ENCODE measurements around the gene C13orf46. TPM values are rescaled to one million over a fixed set of nuclear protein-coding genes. Genes with fewer than 3 reads are reported as not detected.

The C13orf46 gene
- total RNA-seq, 5 donors from 2014 or later (not counting 1 experiment from before 2014, with no cell fraction given), result 18.4 to 33.9 (median 25.3) TPM

DNA sequence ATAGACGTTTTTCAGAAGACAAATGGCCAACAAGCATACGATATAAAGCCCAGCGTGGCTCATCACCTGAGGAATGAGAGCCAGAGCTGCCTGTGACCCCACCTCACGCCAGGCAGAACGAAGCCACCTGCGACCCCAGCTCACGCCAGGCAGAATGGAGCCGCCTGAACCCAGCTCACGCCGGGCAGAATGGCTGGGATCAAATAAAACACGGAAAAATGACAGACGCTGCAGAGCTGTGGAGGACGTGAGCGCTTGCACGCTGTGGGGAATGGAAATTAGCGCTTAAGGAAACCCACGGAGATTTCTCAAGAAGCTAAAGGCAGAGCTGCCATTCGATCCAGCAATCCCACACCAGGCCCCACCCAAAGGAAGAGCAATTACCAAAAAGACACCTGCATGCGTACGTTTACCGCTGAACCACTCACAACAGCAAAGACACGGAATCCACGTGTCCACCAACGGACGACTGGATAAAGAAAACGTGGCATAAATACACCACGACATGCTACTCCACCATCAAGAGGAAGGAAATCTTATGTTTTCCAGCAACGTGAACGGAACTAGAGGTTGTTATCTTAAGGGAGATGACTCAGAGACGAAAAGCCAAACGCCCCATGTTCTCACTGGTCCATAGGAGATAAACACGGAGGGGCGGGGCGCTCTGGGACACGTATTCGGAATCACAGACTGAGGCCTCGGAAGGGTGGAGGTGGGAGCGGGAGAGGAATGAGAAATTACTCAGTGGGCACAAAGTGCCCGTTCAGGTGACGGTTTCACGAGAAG lies 30.7 kb upstream of the C13orf46 start:
- Mint-ChIP-seq H3K27ac (no peak overlapping the region), H3K9me3 (no peaks in the 10 kb centered on the region), H3K4me3 (peak overlapping the region in 1 of 3 donors; percentile 32), H3K27me3 (no peaks in the 10 kb centered on the region), H3K4me1 (no peaks in the 10 kb centered on the region), H3K36me3 (peaks cover 36% of the 10 kb centered on the region)
- ChIA-PET POLR2A (no interaction called here), CTCF (no interaction called here)
- Histone ChIP-seq H3K36me3 (ENCODE audit: control insufficient read depth in 2 of 2, extremely low read depth in 1 of 2, insufficient read depth in 1 of 2, low read length in 1 of 2) (peaks cover 17 to 62% of the 10 kb centered on the region in 2 donors), H3K27ac (ENCODE audit: low read length) (no peak overlapping the region), H3K27me3 (replicated peaks in 1 of 2; ENCODE audit: control insufficient read depth in 2 of 2, extremely low read depth in 1 of 2, insufficient read depth in 2 of 2, low read length in 1 of 2) (no peaks in the 10 kb centered on the region), H3K4me1 (ENCODE audit: control insufficient read depth in 1 of 2, extremely low read depth in 1 of 2, insufficient read depth in 2 of 2, low read length in 2 of 2) (peaks cover 0 to 3% of the 10 kb centered on the region in 2 experiments), H3K9me3 (no peaks in the 10 kb centered on the region), H3K4me3 (ENCODE audit: control insufficient read depth in 1 of 2, extremely low read depth in 1 of 2, low read length in 1 of 2) (no peak overlapping the region)
- DNase-seq, result no peak
- ATAC-seq (replicated peaks in 1 of 4), result no peak
- WGBS (ENCODE audit: insufficient coverage), result 88% methylated on average over 10 of the region's 41 CpGs

GRCh38 chr13:114002771-114003321 lies 29.0 kb upstream of the C13orf46 start:
- H3K27ac Mint-ChIP-seq, result no peak overlapping the region
- CTCF ChIA-PET, result no interaction called here
- Histone ChIP-seq H3K36me3 (ENCODE audit: control insufficient read depth in 2 of 2, extremely low read depth in 1 of 2, insufficient read depth in 1 of 2, low read length in 1 of 2) (peaks cover 31 to 70% of the 10 kb centered on the region in 2 donors), H3K27me3 (replicated peaks in 1 of 2; ENCODE audit: control insufficient read depth in 2 of 2, extremely low read depth in 1 of 2, insufficient read depth in 2 of 2, low read length in 1 of 2) (no peaks in the 10 kb centered on the region), H3K9me3 (no peaks in the 10 kb centered on the region), H3K4me1 (ENCODE audit: control insufficient read depth in 1 of 2, extremely low read depth in 1 of 2, insufficient read depth in 2 of 2, low read length in 2 of 2) (no peaks in the 10 kb centered on the region), H3K4me3 (ENCODE audit: control insufficient read depth in 1 of 2, extremely low read depth in 1 of 2, low read length in 1 of 2) (no peak overlapping the region), H3K27ac (ENCODE audit: low read length) (no peak overlapping the region)
- WGBS (ENCODE audit: insufficient coverage), result 98% methylated on average over 22 of the region's 24 CpGs
- ATAC-seq (replicated peaks in 1 of 4) (peak in 1 of 4 experiments; percentile 14), DNase-seq (no peak)
- no peaks in the 10 kb centered on the region for H3K27me3 Mint-ChIP-seq
- H3K4me3 Mint-ChIP-seq, result no peak overlapping the region
- no peaks in the 10 kb centered on the region for H3K4me1 Mint-ChIP-seq
- H3K9me3 Mint-ChIP-seq, result no peaks in the 10 kb centered on the region
- POLR2A ChIA-PET, result no interaction called here
- H3K36me3 Mint-ChIP-seq, result peaks cover 37% of the 10 kb centered on the region

GRCh38 chr13:114002009-114002544 lies 28.2 kb upstream of the C13orf46 start:
- H3K4me3 ChIP-seq (ENCODE audit: control insufficient read depth in 1 of 2, extremely low read depth in 1 of 2, low read length in 1 of 2), result no peak overlapping the region
- ChIA-PET POLR2A (interaction anchor here in 1 of 2 donors (0.6 kb wide), 1 partner anchor 33 kb away, joined by 5 read pairs; no protein-coding TSS in a partner anchor), CTCF (no interaction called here)
- H3K9me3 Mint-ChIP-seq, result no peaks in the 10 kb centered on the region
- no peaks in the 10 kb centered on the region for H3K27me3 Mint-ChIP-seq
- DNase-seq (no peak), ATAC-seq (replicated peaks in 1 of 4) (peak in 1 of 4 experiments; percentile 17)
- H3K9me3 ChIP-seq, result no peaks in the 10 kb centered on the region
- H3K27me3 ChIP-seq (replicated peaks in 1 of 2; ENCODE audit: control insufficient read depth in 2 of 2, extremely low read depth in 1 of 2, insufficient read depth in 2 of 2, low read length in 1 of 2), result no peaks in the 10 kb centered on the region
- no peaks in the 10 kb centered on the region for H3K4me1 Mint-ChIP-seq
- H3K36me3 ChIP-seq (ENCODE audit: control insufficient read depth in 2 of 2, extremely low read depth in 1 of 2, insufficient read depth in 1 of 2, low read length in 1 of 2), result peaks cover 32 to 71% of the 10 kb centered on the region in 2 donors
- no peak overlapping the region for H3K4me3 Mint-ChIP-seq
- no peaks in the 10 kb centered on the region for H3K4me1 ChIP-seq (ENCODE audit: control insufficient read depth in 1 of 2, extremely low read depth in 1 of 2, insufficient read depth in 2 of 2, low read length in 2 of 2)
- no peak overlapping the region for H3K27ac Mint-ChIP-seq
- no peak overlapping the region for H3K27ac ChIP-seq (ENCODE audit: low read length)
- peaks cover 37% of the 10 kb centered on the region for H3K36me3 Mint-ChIP-seq
- 95% methylated on average over 26 of the region's 27 CpGs for WGBS (ENCODE audit: insufficient coverage)

GRCh38 chr13:114001331-114002008 lies 27.6 kb upstream of the C13orf46 start:
- ATAC-seq (replicated peaks in 1 of 4) (peak in 1 of 4 experiments; percentile 16), DNase-seq (no peak)
- Mint-ChIP-seq H3K4me1 (no peaks in the 10 kb centered on the region), H3K9me3 (no peaks in the 10 kb centered on the region), H3K27me3 (no peaks in the 10 kb centered on the region), H3K4me3 (no peak overlapping the region), H3K27ac (no peak overlapping the region), H3K36me3 (peaks cover 39% of the 10 kb centered on the region)
- WGBS (ENCODE audit: insufficient coverage), result 92% methylated on average over 45 of the region's 46 CpGs
- H3K4me1 ChIP-seq (ENCODE audit: control insufficient read depth in 1 of 2, extremely low read depth in 1 of 2, insufficient read depth in 2 of 2, low read length in 2 of 2), result no peaks in the 10 kb centered on the region
- no peaks in the 10 kb centered on the region for H3K9me3 ChIP-seq
- H3K36me3 ChIP-seq (ENCODE audit: control insufficient read depth in 2 of 2, extremely low read depth in 1 of 2, insufficient read depth in 1 of 2, low read length in 1 of 2), result peaks cover 32 to 77% of the 10 kb centered on the region in 2 donors
- CTCF ChIA-PET, result no interaction called here
- POLR2A ChIA-PET, result interaction anchor here in 1 of 2 donors (0.6 kb wide), 1 partner anchor 34 kb away, joined by 5 read pairs; no protein-coding TSS in a partner anchor
- H3K4me3 ChIP-seq (ENCODE audit: control insufficient read depth in 1 of 2, extremely low read depth in 1 of 2, low read length in 1 of 2), result no peak overlapping the region
- no peak overlapping the region for H3K27ac ChIP-seq (ENCODE audit: low read length)
- no peaks in the 10 kb centered on the region for H3K27me3 ChIP-seq (replicated peaks in 1 of 2; ENCODE audit: control insufficient read depth in 2 of 2, extremely low read depth in 1 of 2, insufficient read depth in 2 of 2, low read length in 1 of 2)

DNA sequence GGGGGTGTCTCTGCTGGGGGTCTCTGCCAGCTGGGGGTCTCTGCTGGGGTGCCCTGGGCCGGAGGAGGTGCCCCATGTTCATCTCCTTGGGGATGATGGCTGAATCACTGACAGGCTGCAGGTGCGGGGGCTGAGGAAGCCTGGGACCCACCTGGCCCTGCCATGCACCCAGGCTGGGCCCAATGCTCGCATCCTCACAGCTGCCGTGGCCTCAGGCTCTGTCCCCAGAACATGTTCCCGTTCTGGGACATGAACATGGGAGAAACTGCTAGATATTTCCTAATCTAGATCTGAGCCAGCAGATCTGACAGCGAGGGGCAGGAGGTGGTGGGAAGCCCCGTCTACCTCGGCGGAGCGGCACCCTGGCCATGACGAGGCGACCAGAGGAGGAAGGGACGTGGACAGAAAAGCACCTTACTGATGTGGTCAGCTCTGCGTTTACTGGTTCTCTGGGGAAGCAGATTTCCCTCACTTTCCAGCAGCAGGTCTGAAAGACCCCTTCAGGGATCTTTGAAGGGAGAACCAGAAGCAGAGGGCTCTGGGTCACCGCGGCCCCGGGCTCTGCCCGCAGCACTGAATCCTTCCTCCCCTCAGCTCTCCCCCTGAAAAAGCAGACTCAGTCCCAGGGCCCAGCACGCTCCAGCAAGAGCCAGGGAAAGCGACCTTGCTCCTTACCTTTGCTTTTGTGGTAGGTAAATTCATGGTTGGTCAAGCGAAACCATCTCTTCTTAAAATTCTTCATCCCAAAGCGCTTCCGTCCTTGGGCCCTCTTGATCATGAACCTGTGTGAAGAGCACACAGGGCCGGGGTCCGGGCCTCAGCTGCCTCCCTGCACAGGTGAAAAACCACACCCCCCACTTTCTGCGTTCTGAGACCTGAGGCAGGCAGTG lies 26.5 kb upstream of the C13orf46 start:
- WGBS (ENCODE audit: insufficient coverage), result 95% methylated on average over 12 of the region's 26 CpGs
- DNase-seq, result no peak

GRCh38 chr13:113999618-113999910 lies 25.7 kb upstream of the C13orf46 start:
- no CpG with 5 or more reads among the region's 10 CpGs for WGBS (ENCODE audit: insufficient coverage)
- H3K9me3 ChIP-seq, result no peaks in the 10 kb centered on the region
- H3K27ac ChIP-seq (ENCODE audit: low read length), result no peak overlapping the region
- Mint-ChIP-seq H3K27ac (no peak overlapping the region), H3K4me1 (no peaks in the 10 kb centered on the region), H3K4me3 (no peak overlapping the region), H3K27me3 (no peaks in the 10 kb centered on the region), H3K36me3 (peaks cover 36% of the 10 kb centered on the region), H3K9me3 (no peaks in the 10 kb centered on the region)
- DNase-seq (no peak), ATAC-seq (replicated peaks in 1 of 4) (no peak)
- no peaks in the 10 kb centered on the region for H3K4me1 ChIP-seq (ENCODE audit: control insufficient read depth in 1 of 2, extremely low read depth in 1 of 2, insufficient read depth in 2 of 2, low read length in 2 of 2)
- peaks cover 40 to 81% of the 10 kb centered on the region in 2 donors for H3K36me3 ChIP-seq (ENCODE audit: control insufficient read depth in 2 of 2, extremely low read depth in 1 of 2, insufficient read depth in 1 of 2, low read length in 1 of 2)
- CTCF ChIA-PET, result no interaction called here
- H3K27me3 ChIP-seq (replicated peaks in 1 of 2; ENCODE audit: control insufficient read depth in 2 of 2, extremely low read depth in 1 of 2, insufficient read depth in 2 of 2, low read length in 1 of 2), result no peaks in the 10 kb centered on the region
- POLR2A ChIA-PET, result no interaction called here
- H3K4me3 ChIP-seq (ENCODE audit: control insufficient read depth in 1 of 2, extremely low read depth in 1 of 2, low read length in 1 of 2), result no peak overlapping the region

More for the DNA sequence above, 26.5 kb upstream of the C13orf46 start:
- Histone ChIP-seq H3K27me3 (replicated peaks in 1 of 2; ENCODE audit: control insufficient read depth in 2 of 2, extremely low read depth in 1 of 2, insufficient read depth in 2 of 2, low read length in 1 of 2) (no peaks in the 10 kb centered on the region), H3K27ac (ENCODE audit: low read length) (no peak overlapping the region), H3K9me3 (no peaks in the 10 kb centered on the region), H3K36me3 (ENCODE audit: control insufficient read depth in 2 of 2, extremely low read depth in 1 of 2, insufficient read depth in 1 of 2, low read length in 1 of 2) (peaks cover 36 to 81% of the 10 kb centered on the region in 2 donors), H3K4me3 (ENCODE audit: control insufficient read depth in 1 of 2, extremely low read depth in 1 of 2, low read length in 1 of 2) (no peak overlapping the region), H3K4me1 (ENCODE audit: control insufficient read depth in 1 of 2, extremely low read depth in 1 of 2, insufficient read depth in 2 of 2, low read length in 2 of 2) (no peaks in the 10 kb centered on the region)
- no peaks in the 10 kb centered on the region for H3K4me1 Mint-ChIP-seq
- no peaks in the 10 kb centered on the region for H3K27me3 Mint-ChIP-seq
- ATAC-seq (replicated peaks in 1 of 4), result no peak
- CTCF ChIA-PET, result no interaction called here
- POLR2A ChIA-PET, result no interaction called here
- H3K4me3 Mint-ChIP-seq, result no peak overlapping the region
- H3K27ac Mint-ChIP-seq, result peak overlapping the region in 1 of 2 donors; percentile 23
- no peaks in the 10 kb centered on the region for H3K9me3 Mint-ChIP-seq
- H3K36me3 Mint-ChIP-seq, result peaks cover 39% of the 10 kb centered on the region
